ENCODE data around the gene TSC2.
"Not testable (repeated sequence)": the region's sequence is repeated elsewhere in the genome, so short reads cannot be mapped to it uniquely, and the experiment has no call there.

GRCh38 chr16:2097689-2098088 lies 49.9 kb downstream of the TSC2 start:
- not testable (repeated sequence) for TF ChIP-seq CTCF (IDR thresholded peaks at IDR 0.05); POLR2AphosphoS5 (IDR thresholded peaks at IDR 0.05); EP300 (IDR thresholded peaks at IDR 0.05; ENCODE audit: low read depth)

Data from transverse colon (tissue), 4 donors.